NCI-H2171 treated with DMSO at 0.1 percent for 48 hours (cell line): ENCODE results near the gene TLE1.
A peak's percentile ranks its signal among the peaks of the same experiment; 100 is the strongest.

Experiments used
- DNase-seq: peaks from one replicate; lab custom pipeline; 2025; lab: John Stamatoyannopoulos, UW

Gene TLE1

GRCh38 chr9:81549500-81550206 is 139.7 kb downstream of the TLE1 start:
- no peak for DNase-seq

DNA sequence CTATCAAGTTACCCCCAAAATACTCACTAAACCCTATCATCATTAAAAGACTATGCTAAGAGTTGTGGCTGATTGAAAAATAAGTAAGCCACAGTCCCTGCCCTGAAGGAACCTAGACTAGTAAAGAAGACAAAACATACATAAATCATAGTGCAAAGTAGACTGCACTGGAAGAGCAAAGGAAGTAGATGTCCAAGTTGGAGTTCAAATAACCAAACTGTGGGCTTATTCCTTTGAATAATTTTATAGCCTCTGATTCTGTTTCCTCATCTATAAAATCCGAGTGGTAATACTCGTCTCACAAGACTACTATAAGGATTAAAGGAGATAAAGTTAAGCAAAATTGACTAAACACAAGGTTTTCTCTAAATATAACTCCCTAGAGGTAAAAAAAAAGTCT is 140.4 kb downstream of the TLE1 start:
- no peak for DNase-seq

DNA sequence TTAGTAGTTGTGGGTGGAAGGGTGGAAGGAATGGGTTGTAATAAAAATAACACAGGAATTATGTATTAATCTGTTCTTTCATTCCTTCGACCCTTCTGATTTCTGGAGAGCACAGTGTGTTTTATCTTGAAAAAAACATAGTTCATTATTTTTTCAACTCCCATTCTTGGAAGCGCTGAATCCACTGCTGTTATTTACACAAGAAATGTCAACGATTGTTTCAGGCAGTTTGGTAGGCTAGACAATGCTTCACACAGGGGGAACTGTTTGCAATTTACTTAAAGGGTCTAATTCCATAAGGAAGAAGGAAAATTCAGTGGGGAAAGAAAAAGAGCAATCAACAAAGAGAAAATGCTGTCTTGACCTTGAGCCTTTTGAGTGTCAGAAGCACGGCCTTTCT is 142.9 kb downstream of the TLE1 start:
- DNase-seq: no peak

- no peak for DNase-seq
These were observed 145.7 kb downstream of the TLE1 start for GRCh38 chr9:81543695-81544094.

DNA sequence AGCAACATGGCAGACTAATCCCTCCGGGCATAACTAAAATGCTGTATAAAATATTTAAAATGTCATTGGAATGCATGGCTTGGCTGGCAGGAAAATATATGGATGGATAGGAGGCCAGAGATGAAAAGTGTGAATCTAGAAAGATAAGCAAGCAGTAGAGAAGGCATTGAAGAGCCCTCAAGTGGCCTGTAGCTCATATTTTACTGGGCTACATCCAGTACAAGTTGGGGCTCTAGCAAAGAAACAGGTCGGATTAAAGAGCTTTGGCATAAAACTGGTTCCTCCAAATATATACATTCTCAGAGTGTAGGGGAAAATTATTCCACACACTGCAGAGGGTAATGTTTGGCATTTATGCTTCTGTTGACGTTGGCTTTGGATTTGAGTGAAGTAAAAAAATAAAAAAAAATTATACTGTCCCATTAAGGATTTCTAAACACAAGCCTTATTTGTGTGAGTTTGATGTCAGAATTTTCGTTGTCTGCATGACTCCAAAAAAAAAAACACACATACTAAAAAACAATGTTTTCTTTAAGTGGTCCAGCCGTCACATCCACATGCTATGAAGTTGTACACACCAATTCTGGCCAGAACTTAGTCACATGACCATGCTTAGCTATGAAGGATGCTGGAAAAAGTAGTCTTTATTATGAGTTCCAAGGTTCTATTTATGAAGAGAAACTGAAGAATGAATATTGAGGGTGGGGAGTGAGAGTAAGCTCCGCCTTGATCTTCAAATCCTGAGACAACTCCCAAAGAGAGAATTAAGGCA is 147.0 kb downstream of the TLE1 start:
- DNase-seq: no peak

DNA sequence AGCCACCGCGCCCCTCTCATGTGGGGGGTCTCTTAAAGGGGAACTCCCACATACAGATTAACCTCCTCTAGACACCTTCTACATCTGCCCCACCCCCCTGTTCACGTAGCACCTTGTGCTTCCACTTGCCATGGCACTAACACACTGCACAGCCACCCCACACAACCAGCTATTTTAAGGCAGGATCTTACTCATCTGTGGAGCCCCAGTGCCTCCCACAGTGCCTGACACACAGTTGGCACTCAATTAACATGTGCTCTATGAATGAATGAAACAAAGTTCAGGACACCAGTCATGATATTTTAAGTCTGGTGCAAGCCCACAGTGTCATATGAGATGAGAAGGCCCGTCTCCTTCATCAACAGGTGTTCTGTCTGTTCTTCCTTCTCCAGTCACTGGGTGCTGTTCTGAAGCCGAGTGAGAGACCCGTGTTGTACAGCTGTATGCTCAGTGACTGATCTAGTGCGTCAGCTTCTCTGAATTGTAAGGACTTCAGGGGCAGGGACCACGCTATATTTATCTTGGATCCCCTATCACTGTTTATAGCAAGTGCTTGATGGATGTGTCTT is 149.1 kb downstream of the TLE1 start:
- no peak for DNase-seq

GRCh38 chr9:81539317-81539716 is 150.0 kb downstream of the TLE1 start:
- DNase-seq: no peak

DNA sequence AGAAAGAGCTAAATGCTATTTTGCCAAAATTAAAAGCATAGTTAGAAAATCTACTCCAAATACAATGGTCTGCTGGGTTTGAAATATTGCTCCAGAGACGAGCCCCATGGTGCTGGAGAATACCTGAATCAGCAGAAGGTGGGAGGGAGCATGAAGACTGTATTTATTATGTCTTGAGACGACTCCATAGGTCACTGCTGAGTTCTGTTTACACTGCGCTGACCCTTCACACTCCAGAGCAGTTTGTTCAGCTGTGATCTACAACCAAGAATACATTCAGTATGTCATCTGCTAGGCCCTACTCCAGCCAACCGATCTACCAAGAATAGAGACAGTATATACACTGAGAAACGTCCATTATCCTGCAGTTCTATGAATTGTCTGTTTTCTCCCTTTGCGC is 150.5 kb downstream of the TLE1 start:
- no peak for DNase-seq

DNA sequence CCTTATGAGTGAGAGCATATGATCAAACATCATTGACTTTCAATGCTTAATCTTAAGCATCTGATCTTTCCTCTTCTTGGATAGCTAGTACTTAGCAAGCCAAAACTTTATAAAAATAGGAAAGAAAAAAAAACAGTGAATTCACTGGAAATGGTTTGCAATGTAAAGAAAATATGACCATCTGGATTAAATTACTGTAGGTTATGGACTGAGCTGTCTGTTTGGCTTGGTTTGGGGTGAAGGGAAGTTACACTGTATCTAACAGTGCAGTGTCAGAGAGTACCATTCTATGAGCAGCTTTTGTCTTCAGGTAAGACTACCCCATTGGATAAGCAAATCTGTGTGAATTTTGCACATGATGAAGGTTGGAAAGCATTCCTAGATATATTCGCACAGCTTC is 151.4 kb downstream of the TLE1 start:
- DNase-seq: no peak

- no peak for DNase-seq
These were observed 152.9 kb downstream of the TLE1 start for GRCh38 chr9:81536242-81537025.

- DNase-seq: peak; percentile 37
These were observed 153.7 kb downstream of the TLE1 start for GRCh38 chr9:81535542-81536241.

DNA sequence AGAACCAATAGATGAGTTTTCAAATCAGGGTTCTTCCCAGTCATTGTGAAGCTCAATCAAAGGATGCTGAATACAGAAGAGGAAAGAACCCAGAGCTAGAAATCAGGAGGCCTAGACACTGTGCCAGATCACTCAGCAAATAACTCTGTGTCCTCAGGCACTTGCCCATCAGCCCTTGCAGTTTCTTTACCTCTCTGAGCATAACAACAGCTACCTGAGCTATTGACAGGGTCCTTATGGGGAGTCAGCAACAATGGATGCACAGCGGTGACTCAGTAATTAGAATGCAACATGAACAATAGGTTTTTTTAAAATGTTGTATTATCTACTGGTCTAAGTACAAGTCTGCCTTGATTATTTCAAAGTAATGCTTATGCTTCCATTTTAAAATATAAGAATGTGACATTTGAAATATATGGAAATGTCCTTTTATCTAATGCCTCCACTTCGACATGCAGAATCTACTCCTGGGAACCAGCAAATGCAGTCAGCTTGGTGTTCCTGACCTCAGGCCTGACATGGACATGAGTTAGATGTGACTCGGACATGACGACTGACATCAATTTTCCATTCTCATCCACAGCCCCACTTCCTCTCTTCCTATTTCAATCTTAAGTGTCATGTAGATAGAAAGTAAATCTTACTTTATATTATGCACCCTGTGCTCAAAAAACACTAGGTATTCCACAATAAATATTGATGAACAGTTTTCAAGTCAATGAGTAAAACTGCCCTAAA is 155.0 kb downstream of the TLE1 start:
- no peak for DNase-seq
